Keratinocyte (primary cell): ENCODE measurements around the gene COL21A1.

Experiments
- EZH2 ChIP-seq: IDR thresholded peaks from one replicate; pipeline ENCODE4 v1.6.1; 2012; ENCODE audit warnings: inconsistent platforms, mild to moderate bottlenecking, low read length, moderate library complexity
- TF ChIP-seq, protein P1 (sequence below), 3 experiments: IDR thresholded peaks in 1 of 3; conservative IDR thresholded peaks in 1 of 3; optimal IDR thresholded peaks in 1 of 3; 2 replicates in 2 of 3; 3 replicates in 1 of 3; pipeline versions ENCODE3 to v1.5.1; 2011; ENCODE audit warnings: low read length in 3 of 3, mild to moderate bottlenecking in 3 of 3, moderate library complexity in 2 of 3, control low read depth in 1 of 3, inconsistent platforms in 1 of 3; ENCODE audit not compliant: insufficient read depth in 2 of 3; ENCODE audit errors: extremely low read depth in 1 of 3

DNA sequence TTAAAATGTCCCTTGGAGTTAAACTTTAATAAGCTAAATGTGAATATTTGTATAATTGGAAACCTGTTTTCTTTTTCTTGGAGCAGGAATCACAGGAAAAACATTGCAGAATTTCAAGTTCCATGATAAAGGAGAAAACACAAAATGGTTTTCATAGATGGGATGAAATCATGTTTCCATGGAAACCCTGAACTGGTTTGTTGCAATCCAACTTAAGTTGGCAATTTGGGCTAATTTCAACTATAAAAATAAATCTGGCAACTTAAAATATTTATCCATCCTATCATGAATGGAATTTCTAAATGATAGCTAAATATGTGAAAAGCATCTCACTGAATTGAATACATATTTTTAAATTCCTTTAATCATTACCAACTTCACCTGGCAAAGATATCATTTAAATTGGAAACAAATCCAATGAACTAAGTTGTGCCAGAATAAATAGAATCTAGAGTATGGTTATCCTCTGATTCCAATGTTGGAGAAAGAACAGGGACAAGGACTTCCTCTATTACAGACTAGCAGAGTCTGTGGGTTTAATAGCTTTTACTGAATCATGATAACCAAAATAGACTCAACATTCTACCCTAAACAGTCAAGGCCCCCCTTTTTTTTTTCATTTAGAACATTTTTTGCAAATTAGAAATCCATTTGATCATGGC lies 33.2 kb downstream of the COL21A1 start:
- TF ChIP-seq, protein P1, sequence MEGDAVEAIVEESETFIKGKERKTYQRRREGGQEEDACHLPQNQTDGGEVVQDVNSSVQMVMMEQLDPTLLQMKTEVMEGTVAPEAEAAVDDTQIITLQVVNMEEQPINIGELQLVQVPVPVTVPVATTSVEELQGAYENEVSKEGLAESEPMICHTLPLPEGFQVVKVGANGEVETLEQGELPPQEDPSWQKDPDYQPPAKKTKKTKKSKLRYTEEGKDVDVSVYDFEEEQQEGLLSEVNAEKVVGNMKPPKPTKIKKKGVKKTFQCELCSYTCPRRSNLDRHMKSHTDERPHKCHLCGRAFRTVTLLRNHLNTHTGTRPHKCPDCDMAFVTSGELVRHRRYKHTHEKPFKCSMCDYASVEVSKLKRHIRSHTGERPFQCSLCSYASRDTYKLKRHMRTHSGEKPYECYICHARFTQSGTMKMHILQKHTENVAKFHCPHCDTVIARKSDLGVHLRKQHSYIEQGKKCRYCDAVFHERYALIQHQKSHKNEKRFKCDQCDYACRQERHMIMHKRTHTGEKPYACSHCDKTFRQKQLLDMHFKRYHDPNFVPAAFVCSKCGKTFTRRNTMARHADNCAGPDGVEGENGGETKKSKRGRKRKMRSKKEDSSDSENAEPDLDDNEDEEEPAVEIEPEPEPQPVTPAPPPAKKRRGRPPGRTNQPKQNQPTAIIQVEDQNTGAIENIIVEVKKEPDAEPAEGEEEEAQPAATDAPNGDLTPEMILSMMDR (optimal IDR thresholded peaks at IDR 0.05 in 1 of 3, IDR thresholded peaks at IDR 0.05 in 1 of 3, conservative IDR thresholded peaks at IDR 0.05 in 1 of 3; ENCODE audit: extremely low read depth in 1 of 3, insufficient read depth in 2 of 3, low read length in 3 of 3): no peak
- TF ChIP-seq EZH2: no peak
